Activated naive CD4-positive, alpha-beta T cell treated with anti-CD3 and anti-CD28 coated beads for 36 hours (primary cell): ENCODE results near the gene CETN3. TPM values are rescaled to one million over a fixed set of nuclear protein-coding genes. Genes with fewer than 3 reads are reported as not detected.

ENCODE experiments used
- CTCF ChIA-PET: fragments of 350-600 bp; sonication (Branson Sonifier 250); formaldehyde crosslinking; loops from one replicate; lab custom pipeline; 2021; ENCODE audit warnings: antibody characterized with exemption; lab: Charles Lee
- DNase-seq: peaks from one replicate; pipeline ENCODE4 v3.0.0-alpha.2; 2020
- H3K27ac Mint-ChIP-seq: one replicate; pipeline ENCODE4 v1.8.0; 2021; ENCODE audit warnings: mild to moderate bottlenecking, mixed read lengths
- H3K27me3 Mint-ChIP-seq: one replicate; pipeline ENCODE4 v1.8.0; 2021; ENCODE audit warnings: low read depth, mixed read lengths
- H3K36me3 Mint-ChIP-seq: one replicate; pipeline ENCODE4 v1.8.0; 2021; ENCODE audit warnings: low read depth, mixed read lengths
- H3K4me1 Mint-ChIP-seq: one replicate; pipeline ENCODE4 v1.8.0; 2021; ENCODE audit warnings: low read depth, mixed read lengths
- H3K4me3 Mint-ChIP-seq: one replicate; pipeline ENCODE4 v1.8.0; 2021; ENCODE audit warnings: mild to moderate bottlenecking, moderate library complexity, mixed read lengths
- H3K9me3 Mint-ChIP-seq: one replicate; pipeline ENCODE4 v1.8.0; 2021; ENCODE audit warnings: mixed read lengths
- intact Hi-C: fragments of 100-400 bp; cut with micrococcal nuclease; formaldehyde crosslinking; loops from one replicate; pipeline ENCODE4 v1.15.1; 2023
- total RNA-seq, 2 experiments: library from RNA; stranded (reverse); gene quantifications; one replicate each; pipeline ENCODE4 v1.2.3, GENCODE V29; 2021

Gene CETN3
- total RNA-seq = 10 to 100 TPM; 41.9 to 45.3 TPM

DNA sequence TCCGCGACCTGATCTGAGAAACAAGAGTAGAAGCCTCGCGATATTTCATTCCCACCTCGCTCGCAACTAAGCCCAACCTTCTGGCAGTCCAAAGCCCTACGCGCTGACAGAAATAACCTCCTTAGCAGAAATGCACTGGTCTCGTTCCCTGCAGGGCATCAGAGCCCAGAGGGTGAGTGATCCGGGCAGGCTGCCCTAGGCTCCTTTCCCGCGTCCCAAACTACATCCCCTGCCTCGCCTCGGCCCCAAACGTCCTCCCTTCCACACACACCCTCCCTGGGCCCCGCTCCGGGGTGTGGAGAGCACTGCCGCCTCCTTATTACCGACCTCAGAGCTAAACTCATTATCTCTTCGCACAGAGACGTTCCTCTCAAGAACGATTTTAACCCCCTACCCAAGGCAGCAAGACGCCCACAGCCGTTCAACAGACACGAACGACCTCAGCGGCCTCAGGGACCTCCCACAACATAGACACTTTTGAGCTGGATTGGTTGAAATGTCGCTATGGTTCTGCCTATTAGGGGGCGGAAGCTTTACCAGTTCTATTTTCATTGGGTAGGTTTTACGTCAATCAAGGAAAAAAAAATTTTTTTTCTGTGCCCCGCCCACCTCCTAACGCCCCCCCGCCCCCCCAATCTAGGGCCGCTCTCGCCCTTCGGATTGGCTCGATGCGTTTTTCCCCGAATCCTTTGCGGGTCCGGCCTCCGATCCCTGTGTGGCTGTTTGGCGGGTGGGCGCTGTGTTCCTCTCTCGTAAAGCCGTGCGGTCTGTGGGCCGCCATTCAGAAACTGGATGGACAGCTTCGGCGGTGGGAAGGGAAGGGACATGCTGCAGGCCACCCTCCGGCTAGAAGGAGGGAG is at the start of gene CETN3:
Gene CETN3, minus strand, starts transcription at position 439 of the 860 bp plus-strand sequence. Its CDS starts 95 bp downstream, at position 344.
- Mint-ChIP-seq H3K9me3 (no peaks in the 10 kb centered on the region), H3K36me3 (peaks cover 17% of the 10 kb centered on the region), H3K27me3 (no peaks in the 10 kb centered on the region), H3K27ac (no peak within 1 kb of the TSS), H3K4me1 (peaks cover 15% of the 10 kb centered on the region), H3K4me3 (no peak within 1 kb of the TSS)
- intact Hi-C loops = loop anchor here (1.0 to 10.0 kb wide), 8 partner anchors 29 to 1907 kb away; partner anchors contain the start of genes LYSMD3, MBLAC2 and POLR3G
- CTCF ChIA-PET = interaction anchor here (0.8 to 1.9 kb wide), 3 partner anchors 26 to 65 kb away, joined by 4 to 9 read pairs (median 5); partner anchors contain the start of genes MBLAC2 and POLR3G
- DNase-seq = peak; percentile 93

DNA sequence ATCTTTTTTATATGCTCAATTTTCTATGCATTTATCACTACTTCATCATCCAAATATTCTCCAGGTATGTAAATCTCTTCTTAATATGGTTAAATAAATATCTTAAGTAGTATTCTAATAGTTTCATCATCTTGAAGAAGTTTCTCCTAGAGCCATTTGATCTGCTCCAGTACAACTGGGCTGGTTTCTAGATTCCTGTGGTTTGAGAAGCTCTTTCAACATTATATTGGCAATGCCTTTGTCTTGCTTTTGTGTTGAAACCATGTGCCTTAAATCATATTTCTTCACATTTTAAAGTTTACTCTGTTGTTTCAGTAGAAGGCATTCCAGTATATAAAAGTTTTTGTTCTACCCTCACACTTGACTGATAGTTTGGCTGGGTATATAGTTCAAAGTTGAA is 37.4 kb upstream of the CETN3 start:
- DNase-seq = no peak
- Mint-ChIP-seq H3K4me1 (no peaks in the 10 kb centered on the region), H3K27ac (no peak overlapping the region), H3K4me3 (no peak overlapping the region), H3K36me3 (no peaks in the 10 kb centered on the region), H3K27me3 (no peaks in the 10 kb centered on the region), H3K9me3 (no peaks in the 10 kb centered on the region)
- intact Hi-C loops = no loop called here
- CTCF ChIA-PET = no interaction called here

DNA sequence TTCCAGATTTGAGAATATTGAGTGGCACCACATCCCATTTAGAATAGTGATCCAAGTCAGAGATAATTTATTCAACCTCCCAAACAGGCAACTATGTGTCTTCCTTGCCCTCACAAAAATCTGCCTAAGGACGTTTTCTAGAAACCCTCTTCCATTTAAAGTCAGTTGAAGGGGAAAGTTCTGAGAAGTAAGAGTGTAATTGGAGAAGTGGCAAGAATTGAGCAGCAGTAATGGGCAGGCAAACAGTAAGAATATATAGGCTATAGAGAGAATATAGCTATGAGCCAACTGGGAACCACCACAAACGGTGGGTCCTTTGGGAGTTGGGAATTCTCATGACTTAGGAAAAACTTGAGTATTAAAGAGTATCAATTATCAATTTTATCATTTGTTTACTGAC is 31.1 kb upstream of the CETN3 start:
- intact Hi-C loops = loop anchor here (1.0 kb wide), 1 partner anchor 34 kb away; the partner anchor contains the start of genes MBLAC2 and POLR3G
- Mint-ChIP-seq H3K9me3 (no peaks in the 10 kb centered on the region), H3K27ac (no peak overlapping the region), H3K4me1 (peaks cover 5% of the 10 kb centered on the region), H3K27me3 (peaks cover 4% of the 10 kb centered on the region), H3K4me3 (no peak overlapping the region), H3K36me3 (no peaks in the 10 kb centered on the region)
- DNase-seq = no peak
- CTCF ChIA-PET = interaction anchor here (0.6 to 7.1 kb wide), 7 partner anchors 30 to 346 kb away, joined by 3 to 50 read pairs (median 3); partner anchors contain the start of genes CETN3 and LYSMD3

DNA sequence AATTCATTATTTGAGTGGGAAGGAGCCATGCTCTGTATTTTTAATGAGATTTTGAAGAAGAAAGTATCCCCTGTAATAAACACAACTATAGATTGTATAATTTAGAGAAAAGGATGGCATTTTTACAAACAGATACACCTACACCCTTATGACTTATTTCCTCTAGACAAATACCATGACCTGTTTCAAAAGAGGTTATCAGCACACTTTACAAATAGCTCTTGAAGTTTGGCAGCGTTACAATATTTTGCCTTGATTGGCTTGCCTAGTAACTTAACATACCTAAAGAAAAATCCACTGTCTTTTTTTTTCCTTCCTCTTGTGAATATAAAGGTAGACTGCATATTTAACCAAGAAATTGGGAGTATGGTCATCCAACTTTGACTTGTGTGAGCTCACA is 28.5 kb upstream of the CETN3 start:
- Mint-ChIP-seq H3K9me3 (no peaks in the 10 kb centered on the region), H3K4me1 (peaks cover 5% of the 10 kb centered on the region), H3K36me3 (no peaks in the 10 kb centered on the region), H3K27me3 (peaks cover 4% of the 10 kb centered on the region), H3K27ac (no peak overlapping the region), H3K4me3 (no peak overlapping the region)
- no peak for DNase-seq
- CTCF ChIA-PET = interaction anchor here (0.5 to 7.1 kb wide), 6 partner anchors 35 to 346 kb away, joined by 3 to 50 read pairs (median 4); partner anchors contain the start of genes LYSMD3, MBLAC2 and POLR3G
- intact Hi-C loops = loop anchor here (2.0 to 5.0 kb wide), 2 partner anchors 29 to 171 kb away; partner anchors contain the start of gene CETN3

DNA sequence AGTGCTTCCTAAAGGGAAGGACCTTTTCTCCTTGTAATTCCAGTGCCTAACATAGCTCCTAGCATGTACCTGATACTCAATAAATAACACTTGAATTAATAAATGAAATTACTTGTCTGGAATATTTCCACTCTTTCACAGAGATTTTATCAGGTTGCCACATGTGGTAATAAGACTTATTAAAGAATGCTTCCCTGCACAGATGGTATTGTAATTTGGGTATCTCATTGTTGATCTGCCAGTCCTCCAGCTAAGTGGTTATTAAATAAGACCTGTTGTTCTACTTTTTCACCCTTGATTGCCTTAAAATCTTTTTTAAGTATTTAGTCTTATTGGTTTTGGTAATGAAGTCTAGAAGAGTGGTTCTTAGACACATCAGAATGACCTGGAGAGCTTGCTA is 28.1 kb upstream of the CETN3 start:
- Mint-ChIP-seq H3K27ac (no peak overlapping the region), H3K4me1 (peaks cover 5% of the 10 kb centered on the region), H3K36me3 (no peaks in the 10 kb centered on the region), H3K9me3 (no peaks in the 10 kb centered on the region), H3K27me3 (peaks cover 4% of the 10 kb centered on the region), H3K4me3 (no peak overlapping the region)
- CTCF ChIA-PET = interaction anchor here (0.5 to 7.1 kb wide), 5 partner anchors 35 to 346 kb away, joined by 3 to 50 read pairs (median 3); partner anchors contain the start of genes LYSMD3, MBLAC2 and POLR3G
- intact Hi-C loops = loop anchor here (2.0 to 5.0 kb wide), 2 partner anchors 29 to 170 kb away; partner anchors contain the start of gene CETN3
- no peak for DNase-seq

DNA sequence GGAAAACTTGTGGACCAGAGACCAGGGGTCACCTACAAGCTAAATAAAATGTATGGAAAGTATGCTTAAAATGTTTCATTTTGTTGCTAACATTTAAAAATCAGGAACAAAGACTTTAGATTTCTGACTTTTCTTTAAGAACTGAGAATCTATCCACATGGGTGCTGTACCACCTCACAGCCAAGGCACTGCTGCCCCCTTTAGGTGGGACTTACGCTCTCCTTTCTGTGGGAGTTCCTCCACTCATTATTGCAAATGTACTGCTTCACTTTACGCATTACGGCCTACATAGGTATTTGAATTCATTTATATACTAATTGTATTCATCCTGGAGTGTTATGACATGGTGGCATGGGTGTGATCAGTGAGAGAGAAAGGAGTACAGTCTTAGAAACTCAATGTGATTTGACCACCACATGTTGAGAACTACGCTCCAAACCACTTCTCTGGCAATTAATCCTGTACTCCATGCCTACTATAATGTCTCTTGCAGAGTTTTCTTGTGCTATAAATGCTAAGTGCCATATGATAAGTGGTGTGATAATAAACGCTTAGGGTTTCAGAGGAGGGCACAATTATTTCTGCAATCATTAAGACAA is 24.7 kb upstream of the CETN3 start:
- Mint-ChIP-seq H3K27me3 (peaks cover 5% of the 10 kb centered on the region), H3K27ac (no peak overlapping the region), H3K36me3 (no peaks in the 10 kb centered on the region), H3K4me3 (no peak overlapping the region), H3K4me1 (no peaks in the 10 kb centered on the region), H3K9me3 (no peaks in the 10 kb centered on the region)
- CTCF ChIA-PET = interaction anchor here (0.9 kb wide), 1 partner anchor 96 kb away, joined by 3 read pairs; no protein-coding TSS in a partner anchor
- peak; percentile 65 for DNase-seq
- intact Hi-C loops = loop anchor here (2.0 kb wide), 2 partner anchors 47 to 1705 kb away; no protein-coding TSS in a partner anchor

DNA sequence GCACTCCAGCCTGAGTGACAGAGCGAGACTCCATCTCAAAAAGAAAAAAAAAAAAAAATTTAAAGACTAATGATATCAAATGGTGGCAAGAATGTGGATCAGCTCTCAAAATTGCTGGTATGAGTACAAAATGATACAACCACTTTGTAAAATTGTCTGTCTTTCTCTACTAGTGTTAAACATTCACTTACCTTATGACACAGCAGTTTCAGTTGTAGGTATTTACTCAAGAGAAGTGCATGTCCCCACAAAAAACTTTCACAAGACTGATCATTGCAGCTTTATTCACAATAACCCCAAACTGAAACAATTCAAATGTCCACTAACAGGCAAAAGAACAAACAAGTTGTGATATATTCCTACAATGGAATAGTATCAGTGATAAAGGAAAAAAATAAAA is 14.7 kb upstream of the CETN3 start:
- Mint-ChIP-seq H3K4me1 (no peaks in the 10 kb centered on the region), H3K27ac (no peak overlapping the region), H3K4me3 (no peak overlapping the region), H3K27me3 (peaks cover 15% of the 10 kb centered on the region), H3K36me3 (no peaks in the 10 kb centered on the region), H3K9me3 (no peaks in the 10 kb centered on the region)
- intact Hi-C loops = no loop called here
- no peak for DNase-seq
- CTCF ChIA-PET = no interaction called here

DNA sequence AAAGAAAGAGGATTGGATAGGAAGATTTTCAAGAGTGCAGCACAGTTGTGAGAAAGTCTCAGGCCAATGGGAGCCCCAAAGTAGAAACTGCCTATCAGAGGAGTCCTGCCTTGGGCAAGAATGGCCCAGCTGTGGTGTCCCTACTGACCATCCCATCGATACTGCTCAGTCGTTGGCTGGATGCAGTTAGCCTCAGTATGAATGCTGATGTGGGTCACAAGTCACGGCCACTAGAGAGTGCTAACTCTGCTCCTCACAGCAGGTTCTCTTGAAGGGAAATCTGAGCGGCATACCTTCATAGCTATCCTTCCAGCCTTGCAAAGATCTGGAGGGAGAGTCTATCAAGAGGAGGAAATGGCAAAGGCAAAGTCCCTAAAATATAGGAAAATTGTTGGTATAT is 11.6 kb upstream of the CETN3 start:
- Mint-ChIP-seq H3K4me3 (no peak overlapping the region), H3K36me3 (no peaks in the 10 kb centered on the region), H3K9me3 (no peaks in the 10 kb centered on the region), H3K27ac (no peak overlapping the region), H3K4me1 (no peaks in the 10 kb centered on the region), H3K27me3 (peaks cover 23% of the 10 kb centered on the region)
- DNase-seq = no peak
- intact Hi-C loops = no loop called here
- CTCF ChIA-PET = no interaction called here

DNA sequence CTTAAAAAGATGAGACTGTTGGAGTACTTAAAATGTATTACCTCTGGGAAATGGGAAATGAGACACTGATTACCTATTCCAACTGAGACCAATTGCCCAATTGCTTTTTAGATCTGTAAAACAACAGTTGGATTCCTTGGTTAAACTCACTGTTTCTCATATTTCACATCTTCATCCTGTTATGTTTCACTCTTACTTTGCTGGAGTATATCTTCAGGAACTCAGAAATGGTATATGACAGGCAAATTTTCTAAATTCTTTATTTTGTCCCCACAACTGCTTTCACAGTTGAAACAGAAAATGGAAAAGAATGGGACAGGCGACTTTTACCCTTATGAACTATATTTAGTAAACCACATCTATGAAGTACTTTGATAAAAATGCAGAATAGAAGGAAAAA is 8.7 kb upstream of the CETN3 start:
- CTCF ChIA-PET = interaction anchor here (0.6 to 1.0 kb wide), 2 partner anchors 14 to 119 kb away, joined by 3 read pairs; no protein-coding TSS in a partner anchor
- Mint-ChIP-seq H3K27ac (no peak overlapping the region), H3K4me1 (no peaks in the 10 kb centered on the region), H3K4me3 (no peak overlapping the region), H3K36me3 (peaks cover 3% of the 10 kb centered on the region), H3K9me3 (no peaks in the 10 kb centered on the region), H3K27me3 (peaks cover 20% of the 10 kb centered on the region)
- DNase-seq = no peak
- intact Hi-C loops = no loop called here

DNA sequence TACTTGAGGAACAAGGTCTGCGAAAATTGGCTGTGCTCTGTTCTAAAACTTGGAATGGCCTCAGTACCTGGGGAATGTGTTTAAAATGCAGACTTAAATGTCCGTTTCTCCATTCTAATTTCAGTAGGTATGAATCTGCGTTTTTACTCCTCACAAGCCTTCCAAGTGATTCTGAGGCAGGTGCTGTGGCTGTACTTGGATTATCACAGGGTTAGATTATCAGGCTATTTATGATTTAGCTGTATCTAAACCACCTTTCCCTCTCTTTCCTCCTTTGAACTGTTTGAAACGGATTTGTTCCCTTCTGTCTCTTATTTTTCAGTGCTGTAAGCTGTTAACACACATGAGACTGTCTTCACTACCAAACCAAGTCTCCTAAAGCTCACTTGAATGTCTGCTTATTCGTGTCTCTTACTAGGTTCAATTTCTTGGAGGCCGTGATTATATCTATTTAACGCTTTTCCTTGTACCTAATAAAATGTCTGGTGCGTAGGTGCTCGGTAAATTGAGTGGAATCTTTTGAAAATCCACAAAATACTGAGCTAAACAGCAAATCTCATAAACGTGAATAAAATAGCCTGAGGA is 714 bp upstream of the CETN3 start:
- Mint-ChIP-seq H3K36me3 (peaks cover 12% of the 10 kb centered on the region), H3K27me3 (no peaks in the 10 kb centered on the region), H3K4me3 (no peak overlapping the region), H3K4me1 (peaks cover 12% of the 10 kb centered on the region), H3K27ac (no peak overlapping the region), H3K9me3 (no peaks in the 10 kb centered on the region)
- DNase-seq = no peak
- intact Hi-C loops = no loop called here
- CTCF ChIA-PET = interaction anchor here (0.8 to 1.9 kb wide), 4 partner anchors 25 to 120 kb away, joined by 4 to 9 read pairs (median 5); partner anchors contain the start of genes MBLAC2 and POLR3G

DNA sequence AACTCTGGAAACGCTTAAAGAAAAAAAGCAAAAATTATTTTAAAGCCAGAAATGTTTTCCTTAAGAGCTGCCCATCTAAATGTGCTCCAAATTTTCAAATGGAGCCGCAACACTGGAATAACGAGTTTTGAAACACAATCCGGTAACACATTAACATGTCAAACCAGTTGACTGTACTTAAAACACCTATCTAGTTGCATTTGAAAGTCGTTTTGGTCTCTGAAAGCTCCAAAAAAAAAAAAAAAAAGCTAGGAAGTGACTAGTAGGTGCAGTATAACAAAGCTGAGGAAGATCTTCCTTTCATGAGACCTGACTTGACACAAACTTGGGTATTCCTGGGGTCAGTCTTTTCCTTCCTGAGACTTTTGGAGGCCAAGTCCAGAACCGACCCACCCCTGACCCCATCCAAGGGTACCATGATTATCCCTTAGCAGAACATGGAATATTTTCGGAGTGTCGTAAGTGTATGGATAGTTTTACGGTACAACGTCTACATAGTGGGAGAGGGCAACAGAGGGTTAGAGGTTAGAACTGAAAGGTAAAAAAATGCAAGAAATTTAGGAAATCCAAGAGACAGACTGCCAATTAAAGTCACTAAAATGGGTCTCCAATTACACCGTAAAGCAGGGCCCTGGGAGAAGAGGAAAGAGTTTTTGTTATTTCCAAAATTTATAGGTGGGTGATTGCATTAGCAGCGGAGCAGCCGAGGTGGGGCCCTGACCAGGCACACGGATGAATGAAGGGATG is 812 bp downstream of the CETN3 start:
- Mint-ChIP-seq H3K27me3 (no peaks in the 10 kb centered on the region), H3K9me3 (no peaks in the 10 kb centered on the region), H3K36me3 (peaks cover 18% of the 10 kb centered on the region), H3K27ac (no peak overlapping the region), H3K4me3 (no peak overlapping the region), H3K4me1 (peaks cover 15% of the 10 kb centered on the region)
- intact Hi-C loops = loop anchor here (1.0 to 10.0 kb wide), 8 partner anchors 30 to 1906 kb away; partner anchors contain the start of genes LYSMD3, MBLAC2 and POLR3G
- CTCF ChIA-PET = interaction anchor here (0.8 kb wide), 1 partner anchor 66 kb away, joined by 3 read pairs; the partner anchor contains the start of genes MBLAC2 and POLR3G
- DNase-seq = no peak
